Measurements from ENCODE around the gene SMC2. TPM values are rescaled to one million over a fixed set of nuclear protein-coding genes. Genes with fewer than 3 reads are reported as not detected.

The SMC2 gene
- total RNA-seq, 2 experiments from 2014 or later = 64.4 to 66.4 TPM

- ChIA-PET CTCF (interaction anchor here (1.5 kb wide), 1 partner anchor 8 kb away, joined by 3 read pairs; no protein-coding TSS in a partner anchor), POLR2A (interaction anchor here (1.9 kb wide), 1 partner anchor 12 kb away, joined by 7 read pairs; the partner anchor contains the start of gene SMC2)
- H3K4me3 Mint-ChIP-seq = no peak overlapping the region
- H3K9me3 Mint-ChIP-seq = peaks cover 8% of the 10 kb centered on the region
- no peaks in the 10 kb centered on the region for H3K36me3 Mint-ChIP-seq (ENCODE audit: low read depth)
- DNase-seq = no peak
- TF ChIP-seq CTCF (IDR thresholded peaks at IDR 0.05) = no peak
- peaks cover 9% of the 10 kb centered on the region for H3K27me3 Mint-ChIP-seq
- ATAC-seq = no peak
- H3K4me1 Mint-ChIP-seq (ENCODE audit: low read depth) = no peaks in the 10 kb centered on the region
- intact Hi-C loops (cut with micrococcal nuclease) = loop anchor here (5.0 kb wide), 1 partner anchor 45 kb away; no protein-coding TSS in a partner anchor
- no peak overlapping the region for H3K27ac Mint-ChIP-seq
Observed at GRCh38 chr9:104082168-104082567, 11.9 kb upstream of the SMC2 start.

GRCh38 chr9:104085525-104085924 is 8.6 kb upstream of the SMC2 start:
- Mint-ChIP-seq H3K9me3 (peaks cover 6% of the 10 kb centered on the region), H3K4me3 (no peak overlapping the region), H3K27me3 (peaks cover 9% of the 10 kb centered on the region), H3K36me3 (ENCODE audit: low read depth) (no peaks in the 10 kb centered on the region), H3K4me1 (ENCODE audit: low read depth) (no peaks in the 10 kb centered on the region), H3K27ac (no peak overlapping the region)
- DNase-seq = no peak
- no peak for ATAC-seq
- intact Hi-C loops (cut with micrococcal nuclease) = no loop called here
- CTCF ChIA-PET = no interaction called here
- no peak for TF ChIP-seq CTCF (IDR thresholded peaks at IDR 0.05)
- POLR2A ChIA-PET = interaction anchor here (0.6 kb wide), 1 partner anchor 299 kb away, joined by 4 read pairs; no protein-coding TSS in a partner anchor

GRCh38 chr9:104087894-104088293 is 6.2 kb upstream of the SMC2 start:
- Mint-ChIP-seq H3K4me3 (no peak overlapping the region), H3K36me3 (ENCODE audit: low read depth) (no peaks in the 10 kb centered on the region), H3K27ac (no peak overlapping the region), H3K9me3 (no peaks in the 10 kb centered on the region), H3K4me1 (ENCODE audit: low read depth) (peaks cover 15% of the 10 kb centered on the region), H3K27me3 (peaks cover 7% of the 10 kb centered on the region)
- DNase-seq = no peak
- no peak for ATAC-seq
- intact Hi-C loops (cut with micrococcal nuclease) = no loop called here
- no peak for TF ChIP-seq CTCF (IDR thresholded peaks at IDR 0.05)
- POLR2A ChIA-PET = no interaction called here
- CTCF ChIA-PET = no interaction called here

- no peaks in the 10 kb centered on the region for H3K36me3 Mint-ChIP-seq (ENCODE audit: low read depth)
- no peak overlapping the region for H3K27ac Mint-ChIP-seq
- DNase-seq = no peak
- no peaks in the 10 kb centered on the region for H3K9me3 Mint-ChIP-seq
- intact Hi-C loops (cut with micrococcal nuclease) = no loop called here
- POLR2A ChIA-PET = no interaction called here
- CTCF ChIA-PET = no interaction called here
- TF ChIP-seq CTCF (IDR thresholded peaks at IDR 0.05) = no peak
- no peak overlapping the region for H3K4me3 Mint-ChIP-seq
- H3K27me3 Mint-ChIP-seq = peaks cover 7% of the 10 kb centered on the region
- no peak for ATAC-seq
- H3K4me1 Mint-ChIP-seq (ENCODE audit: low read depth) = peaks cover 17% of the 10 kb centered on the region
Observed at GRCh38 chr9:104088416-104088815, 5.7 kb upstream of the SMC2 start.

- no peak overlapping the region for H3K27ac Mint-ChIP-seq
- DNase-seq = no peak
- intact Hi-C loops (cut with micrococcal nuclease) = loop anchor here (5.0 kb wide), 1 partner anchor 63 kb away; no protein-coding TSS in a partner anchor
- TF ChIP-seq CTCF (IDR thresholded peaks at IDR 0.05) = no peak
- H3K27me3 Mint-ChIP-seq = peaks cover 7% of the 10 kb centered on the region
- H3K36me3 Mint-ChIP-seq (ENCODE audit: low read depth) = peaks cover 9% of the 10 kb centered on the region
- POLR2A ChIA-PET = no interaction called here
- H3K4me3 Mint-ChIP-seq = no peak overlapping the region
- H3K9me3 Mint-ChIP-seq = no peaks in the 10 kb centered on the region
- CTCF ChIA-PET = interaction anchor here (0.9 kb wide), 2 partner anchors 9 to 18 kb away, joined by 3 read pairs; no protein-coding TSS in a partner anchor
- peaks cover 23% of the 10 kb centered on the region for H3K4me1 Mint-ChIP-seq (ENCODE audit: low read depth)
- no peak for ATAC-seq
Observed at GRCh38 chr9:104090578-104090977, 3.5 kb upstream of the SMC2 start.

Data from activated CD8-positive, alpha-beta T cell treated with anti-CD3 and anti-CD28 coated beads for 36 hours (primary cell).